HG02588 (cell line): ENCODE results near the gene CDCP2.
"Not testable (repeated sequence)": the region's sequence is repeated elsewhere in the genome, so short reads cannot be mapped to it uniquely, and the experiment has no call there.

ENCODE experiments used
- ATAC-seq: cut with Tn5 transposase; IDR thresholded peaks from one replicate; pipeline ENCODE4 v1.9.1; 2021; ENCODE audit warnings: mild to moderate bottlenecking, moderate library complexity; ENCODE audit not compliant: unreplicated experiment

Gene CDCP2

GRCh38 chr1:54168206-54168965 is 15.6 kb upstream of the CDCP2 start:
- no peak for ATAC-seq

- ATAC-seq: no peak
These were observed 14.8 kb upstream of the CDCP2 start for GRCh38 chr1:54167422-54168139.

DNA sequence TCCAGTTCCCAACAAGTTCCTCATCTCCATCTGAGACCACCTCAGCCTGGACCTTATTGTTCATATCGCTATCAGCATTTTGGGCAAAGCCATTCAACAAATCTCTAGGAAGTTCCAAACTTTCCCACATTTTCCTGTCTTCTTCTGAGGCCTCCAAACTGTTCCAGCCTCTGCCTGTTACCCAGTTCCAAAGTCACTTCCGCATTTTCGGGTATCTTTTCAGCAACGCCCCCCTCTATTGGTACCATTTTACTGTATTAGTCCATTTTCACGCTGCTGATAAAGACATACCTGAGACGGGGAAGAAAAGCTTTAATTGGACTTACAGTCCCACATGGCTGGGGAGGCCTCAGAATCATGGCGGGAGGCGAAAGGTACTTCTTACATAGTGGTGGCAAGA is 13.6 kb upstream of the CDCP2 start:
- ATAC-seq: not testable (repeated sequence)

- no peak for ATAC-seq
These were observed 12.3 kb upstream of the CDCP2 start for GRCh38 chr1:54165146-54165545.

DNA sequence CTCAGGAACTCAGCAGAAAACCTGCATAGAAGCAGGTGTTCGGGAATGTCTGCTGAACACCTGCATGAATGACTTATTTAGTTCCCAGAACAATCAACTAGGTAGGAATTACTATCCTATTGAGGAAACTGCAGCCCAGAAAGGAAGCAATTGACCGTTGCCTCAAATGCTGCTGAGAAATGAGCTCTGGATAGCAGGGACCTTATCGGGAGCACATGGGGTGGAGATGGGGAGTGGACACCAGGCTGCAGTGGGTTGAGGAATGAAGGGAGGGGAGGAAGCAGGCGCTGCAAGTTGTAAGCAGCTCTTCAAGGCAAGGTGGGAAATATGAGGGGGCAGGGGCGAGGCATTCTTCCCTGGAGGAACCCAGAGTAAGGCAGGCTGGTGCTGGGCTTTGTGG is 10.8 kb upstream of the CDCP2 start:
- ATAC-seq: no peak

- ATAC-seq: no peak
These were observed 10.3 kb upstream of the CDCP2 start for GRCh38 chr1:54163051-54163450.

DNA sequence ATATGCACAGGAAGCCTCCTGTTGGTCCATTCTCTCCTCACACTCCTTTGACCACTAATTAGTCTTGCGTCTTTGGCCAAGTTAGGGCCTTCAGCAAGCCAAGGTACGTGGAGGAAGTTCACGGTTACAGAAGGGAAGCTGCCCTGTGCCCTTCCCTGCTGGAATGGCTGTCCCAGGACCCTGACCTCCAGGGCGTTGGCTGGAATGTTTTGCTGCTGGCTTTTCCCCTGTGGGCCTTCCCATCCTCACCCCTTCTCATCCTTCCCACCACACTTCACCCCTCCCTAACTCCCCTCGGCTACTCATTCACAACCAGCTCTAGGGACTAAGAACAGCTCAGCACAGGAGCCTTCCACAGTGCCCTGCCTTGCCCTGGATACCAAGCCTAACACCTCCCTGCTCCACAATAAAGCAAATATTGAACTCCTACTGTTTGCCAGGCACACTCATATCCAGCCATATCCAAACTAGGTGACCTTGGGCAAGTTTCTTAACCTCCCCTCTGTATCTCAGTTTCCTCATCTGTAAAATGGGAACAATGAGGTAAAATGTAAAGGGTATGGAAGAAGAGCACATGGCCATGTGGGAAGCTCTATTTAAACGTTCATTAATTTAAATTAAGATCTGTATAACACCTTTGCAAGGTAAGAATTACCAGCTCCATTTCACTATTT is 8.8 kb upstream of the CDCP2 start:
- no peak for ATAC-seq

GRCh38 chr1:54160351-54160750 is 7.6 kb upstream of the CDCP2 start:
- ATAC-seq: no peak

- no peak for ATAC-seq
These were observed 7.0 kb upstream of the CDCP2 start for GRCh38 chr1:54159733-54160316.

GRCh38 chr1:54158071-54158470 is 5.3 kb upstream of the CDCP2 start:
- ATAC-seq: no peak

- no peak for ATAC-seq
These were observed 4.6 kb upstream of the CDCP2 start for GRCh38 chr1:54157401-54157800.

DNA sequence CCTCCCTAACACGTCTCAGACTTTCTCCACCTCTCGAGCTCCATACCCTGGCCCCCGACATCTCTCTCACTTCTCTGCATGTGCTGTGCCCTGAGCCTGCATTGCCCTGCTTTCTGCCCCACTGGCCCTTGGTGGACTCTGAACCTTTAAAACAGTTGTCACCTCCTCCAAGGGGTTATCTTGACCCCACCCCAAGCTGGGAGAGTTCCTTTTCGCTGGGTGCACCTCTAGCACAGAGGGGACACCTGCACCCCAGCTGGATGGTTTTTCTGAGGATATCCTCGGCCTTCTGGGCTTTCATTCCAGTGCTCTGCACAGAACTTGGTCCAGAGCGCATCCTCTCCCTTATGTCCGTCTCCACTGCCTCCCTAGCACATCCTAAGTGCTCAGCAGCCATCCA is 4.2 kb upstream of the CDCP2 start:
- ATAC-seq: no peak

- no peak for ATAC-seq
These were observed 3.4 kb upstream of the CDCP2 start for GRCh38 chr1:54156201-54156600.

DNA sequence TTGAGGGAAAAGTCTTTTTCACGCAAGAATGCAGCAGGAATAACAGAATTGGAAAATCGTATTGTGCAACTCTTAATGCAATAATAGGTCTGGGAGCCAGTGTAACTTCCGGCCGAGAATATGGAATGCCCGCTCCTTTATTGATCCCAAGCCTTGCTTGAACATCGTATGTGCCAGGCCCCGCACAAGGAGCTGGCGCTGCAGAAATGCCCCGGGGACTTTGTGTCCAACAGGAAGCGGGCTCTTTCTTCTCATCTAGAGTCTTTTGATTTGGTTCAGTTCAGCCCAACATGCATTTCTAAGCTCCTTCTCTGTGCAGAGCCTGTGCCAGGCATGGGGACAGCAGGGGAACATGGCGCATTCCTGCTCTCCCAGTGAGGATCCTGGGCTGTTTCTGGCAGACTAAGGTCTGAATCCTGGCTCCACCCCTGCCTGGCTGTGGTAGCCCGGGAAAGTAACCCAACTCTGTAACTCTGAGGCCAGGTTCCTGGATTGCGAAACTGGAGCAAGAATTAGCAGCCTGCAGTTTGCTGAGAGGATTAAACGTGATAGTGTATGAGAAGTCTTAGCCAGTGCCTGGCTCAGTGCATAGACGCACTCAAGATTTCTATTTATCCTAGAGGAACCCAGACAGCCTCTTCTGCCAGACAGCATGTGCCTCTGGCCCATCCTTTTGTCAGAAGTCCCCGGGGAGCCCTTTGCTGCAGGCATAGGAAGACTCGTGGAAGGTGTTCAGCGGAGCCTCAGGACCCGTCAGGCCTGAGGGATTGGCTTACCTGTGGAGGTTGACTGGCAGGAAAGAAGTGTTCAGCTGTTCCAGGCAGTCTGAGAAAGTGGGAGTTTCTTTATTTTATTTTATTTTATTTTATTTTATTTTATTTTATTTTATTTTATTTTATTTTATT is 987 bp upstream of the CDCP2 start:
- ATAC-seq: no peak

DNA sequence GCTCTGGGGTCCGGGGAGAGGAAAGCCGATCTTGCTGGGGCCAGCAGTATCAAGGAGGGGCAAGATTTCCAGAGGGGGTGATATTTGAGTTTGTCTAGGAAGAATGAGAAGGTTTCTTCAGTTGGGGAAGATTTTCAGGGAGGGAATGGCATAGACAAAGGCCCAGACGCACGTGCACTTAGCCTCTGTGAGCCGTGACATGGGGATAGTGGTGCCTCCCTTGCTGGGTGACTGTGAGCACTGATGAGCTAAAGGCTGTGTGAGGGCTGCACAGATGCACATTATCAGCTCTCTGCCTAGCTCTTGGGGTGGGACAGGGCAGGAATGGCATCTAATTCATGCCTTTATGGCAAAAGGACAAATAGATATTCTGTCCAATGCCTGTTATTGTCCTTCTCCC is 1.8 kb downstream of the CDCP2 start:
- no peak for ATAC-seq

- ATAC-seq: no peak
These were observed 3.1 kb downstream of the CDCP2 start for GRCh38 chr1:54149734-54150133.

GRCh38 chr1:54144366-54144765 is 8.4 kb downstream of the CDCP2 start:
- ATAC-seq: no peak

- ATAC-seq: no peak
These were observed 10.5 kb downstream of the CDCP2 start for GRCh38 chr1:54142146-54142900.

- no peak for ATAC-seq
These were observed 13.1 kb downstream of the CDCP2 start for GRCh38 chr1:54139711-54140110.

DNA sequence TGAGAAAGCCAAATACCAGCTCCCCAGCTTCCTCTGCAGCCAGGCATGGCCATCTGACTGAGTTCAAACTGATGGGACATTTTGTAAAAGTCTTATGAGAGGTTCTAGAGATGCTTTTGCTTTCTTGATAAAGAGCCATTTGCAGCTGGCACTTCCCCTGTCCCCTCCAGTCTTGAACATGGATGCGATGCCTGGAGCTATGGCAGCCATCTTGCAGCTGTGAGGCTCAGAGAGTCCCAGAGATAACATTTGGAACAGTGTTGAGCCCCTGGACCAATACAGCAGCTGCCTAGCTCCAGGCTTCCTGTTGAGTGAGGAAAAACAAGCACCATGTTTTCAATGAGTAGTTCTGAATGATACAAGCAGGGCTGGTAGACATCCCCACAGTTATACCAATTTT is 13.8 kb downstream of the CDCP2 start:
- ATAC-seq: no peak
